CD4-positive, alpha-beta T cell (primary cell): ENCODE data around the gene PRKAA2. TPM values are rescaled to one million over a fixed set of nuclear protein-coding genes. Genes with fewer than 3 reads are reported as not detected.

Source experiments
- ATAC-seq: fragments of 200-7000 bp; cut with Tn5 transposase; one replicate; pipeline ENCODE4 v1.10.0; 2022; ENCODE audit warnings: mild to moderate bottlenecking; ENCODE audit not compliant: poor library complexity
- CTCF ChIA-PET: fragments of 350-600 bp; sonication (Branson Sonifier 250); formaldehyde crosslinking; loops from one replicate; lab custom pipeline; 2021; ENCODE audit warnings: antibody characterized with exemption, inconsistent platforms; lab: Charles Lee
- POLR2A ChIA-PET: fragments of 350-600 bp; sonication (Branson Sonifier 250); formaldehyde crosslinking; loops from one replicate; lab custom pipeline; 2021; ENCODE audit warnings: antibody characterized with exemption, inconsistent platforms; lab: Charles Lee
- DNase-seq, 14 experiments: peaks; one replicate each; pipeline ENCODE4 v3.0.0-alpha.2; 2013 to 2020; ENCODE audit warnings: mixed read lengths in 2 of 14
- H3K27ac ChIP-seq, 2 donors: one replicate each; pipeline versions ENCODE4 v1.5.1 to v1.7.0; 2013; ENCODE audit warnings: low read length in 2 of 2, low read depth in 1 of 2, mild to moderate bottlenecking in 1 of 2
- H3K27me3 ChIP-seq, 2 experiments: 1 replicate in 1 of 2; 2 replicates in 1 of 2; pipeline versions ENCODE4 v1.6.1 to v1.7.0; 2013; ENCODE audit warnings: low read length in 2 of 2, control low read depth in 1 of 2, mild to moderate bottlenecking in 1 of 2, moderate library complexity in 1 of 2; ENCODE audit not compliant: insufficient read depth in 2 of 2, control insufficient read depth in 1 of 2
- H3K36me3 ChIP-seq: one replicate; pipeline ENCODE4 v1.6.1; 2013; ENCODE audit warnings: low read length, control low read depth; ENCODE audit not compliant: insufficient read depth
- H3K4me1 ChIP-seq: one replicate; pipeline ENCODE4 v1.6.1; 2013; ENCODE audit warnings: low read length, control low read depth; ENCODE audit not compliant: insufficient read depth
- H3K4me3 ChIP-seq: one replicate; pipeline ENCODE4 v1.5.1; 2013; ENCODE audit warnings: mild to moderate bottlenecking, low read length, moderate library complexity
- H3K9me3 ChIP-seq, 2 experiments: 1 replicate in 1 of 2; 2 replicates in 1 of 2; pipeline versions ENCODE4 v1.6.1 to v1.7.0; 2013; ENCODE audit warnings: low read length in 2 of 2, mild to moderate bottlenecking in 2 of 2, control low read depth in 1 of 2, moderate library complexity in 1 of 2; ENCODE audit not compliant: control insufficient read depth in 1 of 2, insufficient read depth in 1 of 2
- H3K27ac Mint-ChIP-seq: one replicate; pipeline ENCODE4 v1.8.0; 2020; ENCODE audit warnings: mixed read lengths
- H3K27me3 Mint-ChIP-seq: one replicate; pipeline ENCODE4 v1.8.0; 2021; ENCODE audit warnings: mixed read lengths
- H3K36me3 Mint-ChIP-seq: one replicate; pipeline ENCODE4 v1.8.0; 2021; ENCODE audit warnings: low read depth, mixed read lengths
- H3K4me1 Mint-ChIP-seq: one replicate; pipeline ENCODE4 v1.8.0; 2021; ENCODE audit warnings: low read depth, mixed read lengths
- H3K4me3 Mint-ChIP-seq: one replicate; pipeline ENCODE4 v1.8.0; 2020; ENCODE audit warnings: mild to moderate bottlenecking, mixed read lengths
- H3K9me3 Mint-ChIP-seq: one replicate; pipeline ENCODE4 v1.8.0; 2020; ENCODE audit warnings: mixed read lengths
- CTCF ChIP-seq: fragments of 200-600 bp; IDR thresholded peaks from one replicate; pipeline ENCODE4 v1.8.0; 2022; ENCODE audit warnings: antibody characterized with exemption, mild to moderate bottlenecking
- intact Hi-C, 2 experiments: fragments of 100-400 bp; cut with DNase I in 1 of 2; cut with micrococcal nuclease in 1 of 2; formaldehyde crosslinking; loops; one replicate each; pipeline versions ENCODE4 v1.15.1 to v1.9.0; 2023 to 2025; cut with DNase I, micrococcal nuclease
- total RNA-seq, 174 experiments: library from RNA in 2 of 174; stranded (reverse) in 2 of 174; gene quantifications; one replicate each; pipeline ENCODE4 v1.2.3 and lab custom pipeline; 2021 to 2026

The PRKAA2 gene
- total RNA-seq, 2 experiments from 2014 or later: not detected

GRCh38 chr1:56754708-56755479, 109.8 kb downstream of the PRKAA2 start:
- H3K4me3 Mint-ChIP-seq: no peak overlapping the region
- Histone ChIP-seq H3K27ac (no peak overlapping the region), H3K36me3 (no peaks in the 10 kb centered on the region), H3K9me3 (no peaks in the 10 kb centered on the region), H3K27me3 (peaks cover 0 to 6% of the 10 kb centered on the region in 2 experiments), H3K4me3 (no peak overlapping the region), H3K4me1 (no peaks in the 10 kb centered on the region)
- no peak for TF ChIP-seq CTCF
- ATAC-seq (no peak), DNase-seq (no peak)
- peaks cover 38% of the 10 kb centered on the region for H3K27me3 Mint-ChIP-seq
- no peaks in the 10 kb centered on the region for H3K4me1 Mint-ChIP-seq
- H3K27ac Mint-ChIP-seq: no peak overlapping the region
- intact Hi-C loops: no loop called here
- ChIA-PET CTCF (no interaction called here), POLR2A (no interaction called here)
- no peaks in the 10 kb centered on the region for H3K9me3 Mint-ChIP-seq
- H3K36me3 Mint-ChIP-seq: no peaks in the 10 kb centered on the region

- Histone ChIP-seq H3K9me3 (no peaks in the 10 kb centered on the region), H3K27ac (no peak overlapping the region), H3K27me3 (peaks cover 0 to 6% of the 10 kb centered on the region in 2 experiments), H3K4me1 (no peaks in the 10 kb centered on the region), H3K4me3 (no peak overlapping the region), H3K36me3 (no peaks in the 10 kb centered on the region)
- POLR2A ChIA-PET: no interaction called here
- intact Hi-C loops: no loop called here
- no peak overlapping the region for H3K4me3 Mint-ChIP-seq
- no peaks in the 10 kb centered on the region for H3K9me3 Mint-ChIP-seq
- CTCF ChIA-PET: no interaction called here
- no peak overlapping the region for H3K27ac Mint-ChIP-seq
- no peaks in the 10 kb centered on the region for H3K4me1 Mint-ChIP-seq
- ATAC-seq (no peak), DNase-seq (no peak)
- peaks cover 38% of the 10 kb centered on the region for H3K27me3 Mint-ChIP-seq
- TF ChIP-seq CTCF: no peak
- no peaks in the 10 kb centered on the region for H3K36me3 Mint-ChIP-seq
Measured at GRCh38 chr1:56755911-56756310, 110.8 kb downstream of the PRKAA2 start.

- DNase-seq (no peak), ATAC-seq (no peak)
- Mint-ChIP-seq H3K4me1 (no peaks in the 10 kb centered on the region), H3K36me3 (no peaks in the 10 kb centered on the region), H3K4me3 (no peak overlapping the region), H3K27me3 (peaks cover 24% of the 10 kb centered on the region), H3K27ac (no peak overlapping the region), H3K9me3 (no peaks in the 10 kb centered on the region)
- Histone ChIP-seq H3K9me3 (no peaks in the 10 kb centered on the region), H3K4me1 (no peaks in the 10 kb centered on the region), H3K27me3 (peaks cover 0 to 6% of the 10 kb centered on the region in 2 experiments), H3K4me3 (no peak overlapping the region), H3K36me3 (no peaks in the 10 kb centered on the region), H3K27ac (no peak overlapping the region)
- no peak for TF ChIP-seq CTCF
- CTCF ChIA-PET: no interaction called here
- intact Hi-C loops: no loop called here
- POLR2A ChIA-PET: no interaction called here
Measured at GRCh38 chr1:56758135-56758534, 113.0 kb downstream of the PRKAA2 start.
